HK-2 (cell line): Measurements from ENCODE around the gene ANKLE1.
"Not testable (repeated sequence)": the region's sequence is repeated elsewhere in the genome, so short reads cannot be mapped to it uniquely, and the experiment has no call there.

Experiments
- DNase-seq: peaks from one replicate; pipeline ENCODE4 v3.0.0-alpha.2; 2018; ENCODE audit not compliant: unreplicated experiment

Gene ANKLE1

GRCh38 chr19:17248011-17248776 lies 33.5 kb upstream of the ANKLE1 start:
- DNase-seq: no peak

GRCh38 chr19:17249887-17250548 lies 31.7 kb upstream of the ANKLE1 start:
- DNase-seq: no peak

GRCh38 chr19:17254636-17255035 lies 27.1 kb upstream of the ANKLE1 start:
- no peak for DNase-seq

GRCh38 chr19:17255150-17255621 lies 26.5 kb upstream of the ANKLE1 start:
- no peak for DNase-seq

- DNase-seq: no peak
Measured at GRCh38 chr19:17256130-17256529, 25.6 kb upstream of the ANKLE1 start.

- no peak for DNase-seq
Measured at GRCh38 chr19:17259118-17259780, 22.5 kb upstream of the ANKLE1 start.

GRCh38 chr19:17259934-17260333 lies 21.8 kb upstream of the ANKLE1 start:
- DNase-seq: no peak

GRCh38 chr19:17260842-17261325 lies 20.8 kb upstream of the ANKLE1 start:
- peak; percentile 83 for DNase-seq

GRCh38 chr19:17262557-17262956 lies 19.1 kb upstream of the ANKLE1 start:
- no peak for DNase-seq

GRCh38 chr19:17263712-17264640 lies 17.7 kb upstream of the ANKLE1 start:
- DNase-seq: no peak

- DNase-seq: no peak
Measured at GRCh38 chr19:17264641-17264979, 17.1 kb upstream of the ANKLE1 start, which contains the start of gene USHBP1. Gene USHBP1 (minus strand): TSS chr19:17264745. CDS start chr19:17264299, 446 bp downstream.

- DNase-seq: no peak
Measured at GRCh38 chr19:17266026-17266425, 15.7 kb upstream of the ANKLE1 start.

GRCh38 chr19:17266589-17266974 lies 15.1 kb upstream of the ANKLE1 start:
- DNase-seq: no peak

GRCh38 chr19:17266975-17267788 lies 14.5 kb upstream of the ANKLE1 start, which contains the start of gene BABAM1:
Gene BABAM1 (plus strand): TSS chr19:17267443. CDS start chr19:17268807, 1,364 bp downstream.
- peak; percentile 97 for DNase-seq

- no peak for DNase-seq
Measured at GRCh38 chr19:17268754-17269153, 12.9 kb upstream of the ANKLE1 start.

GRCh38 chr19:17274892-17275291 lies 6.8 kb upstream of the ANKLE1 start:
- not testable (repeated sequence) for DNase-seq

- no peak for DNase-seq
Measured at GRCh38 chr19:17275441-17276175, 6.1 kb upstream of the ANKLE1 start.

- DNase-seq: no peak
Measured at GRCh38 chr19:17279436-17279835, 2.3 kb upstream of the ANKLE1 start.

- DNase-seq: peak; percentile 96
Measured at GRCh38 chr19:17282488-17283125, 906 bp downstream of the ANKLE1 start.
